ENCODE data around the gene MCF2. TPM values are rescaled to one million over a fixed set of nuclear protein-coding genes. Genes with fewer than 3 reads are reported as not detected.
A peak's percentile ranks its signal among the peaks of the same experiment; 100 is the strongest.

Gene MCF2
- total RNA-seq, 1 donor from 2014 or later, result 0.75 TPM

GRCh38 chrX:139554376-139554775, 153.6 kb downstream of the MCF2 start:
- TF ChIP-seq CTCF (IDR thresholded peaks at IDR 0.05), result no peak

GRCh38 chrX:139544591-139544990, 163.4 kb downstream of the MCF2 start:
- Mint-ChIP-seq H3K27me3 (no peaks in the 10 kb centered on the region), H3K36me3 (ENCODE audit: low read depth) (no peaks in the 10 kb centered on the region), H3K9me3 (no peaks in the 10 kb centered on the region), H3K4me1 (no peaks in the 10 kb centered on the region), H3K27ac (no peak overlapping the region), H3K4me3 (no peak overlapping the region)
- ATAC-seq (ENCODE audit: low read depth), result no peak
- no peak for TF ChIP-seq CTCF (IDR thresholded peaks at IDR 0.05)
- ChIA-PET POLR2A (no interaction called here), CTCF (no interaction called here)
- intact Hi-C loops (cut with micrococcal nuclease), result no loop called here
- no peak for DNase-seq

More at GRCh38 chrX:139554376-139554775, 153.6 kb downstream of the MCF2 start:
- Mint-ChIP-seq H3K9me3 (no peaks in the 10 kb centered on the region), H3K4me3 (peak overlapping the region; percentile 17), H3K27me3 (no peaks in the 10 kb centered on the region), H3K36me3 (ENCODE audit: low read depth) (no peaks in the 10 kb centered on the region), H3K4me1 (peaks cover 23% of the 10 kb centered on the region), H3K27ac (peak overlapping the region; percentile 18)
- ATAC-seq (ENCODE audit: low read depth), result no peak
- ChIA-PET POLR2A (interaction anchor here (0.6 kb wide), 1 partner anchor 379 kb away, joined by 4 read pairs; no protein-coding TSS in a partner anchor), CTCF (no interaction called here)
- DNase-seq, result no peak
- intact Hi-C loops (cut with micrococcal nuclease), result loop anchor here (5.0 to 10.0 kb wide), 2 partner anchors 360 to 378 kb away; partner anchors contain the start of gene ATP11C

- Mint-ChIP-seq H3K27me3 (no peaks in the 10 kb centered on the region), H3K4me3 (no peak overlapping the region), H3K27ac (no peak overlapping the region), H3K9me3 (no peaks in the 10 kb centered on the region), H3K4me1 (no peaks in the 10 kb centered on the region), H3K36me3 (ENCODE audit: low read depth) (no peaks in the 10 kb centered on the region)
- DNase-seq (no peak), ATAC-seq (ENCODE audit: low read depth) (no peak)
- CTCF ChIA-PET, result no interaction called here
- no peak for TF ChIP-seq CTCF (IDR thresholded peaks at IDR 0.05)
- POLR2A ChIA-PET, result no interaction called here
- intact Hi-C loops (cut with micrococcal nuclease), result no loop called here
These were observed 164.0 kb downstream of the MCF2 start for GRCh38 chrX:139543920-139544319.

GRCh38 chrX:139542652-139543051, 165.3 kb downstream of the MCF2 start:
- Mint-ChIP-seq H3K27me3 (no peaks in the 10 kb centered on the region), H3K9me3 (no peaks in the 10 kb centered on the region), H3K4me3 (no peak overlapping the region), H3K36me3 (ENCODE audit: low read depth) (no peaks in the 10 kb centered on the region), H3K27ac (no peak overlapping the region), H3K4me1 (no peaks in the 10 kb centered on the region)
- intact Hi-C loops (cut with micrococcal nuclease), result no loop called here
- ChIA-PET POLR2A (no interaction called here), CTCF (no interaction called here)
- ATAC-seq (ENCODE audit: low read depth) (no peak), DNase-seq (no peak)
- TF ChIP-seq CTCF (IDR thresholded peaks at IDR 0.05), result no peak

GRCh38 chrX:139538907-139539790, 168.8 kb downstream of the MCF2 start:
- Mint-ChIP-seq H3K27ac (no peak overlapping the region), H3K36me3 (ENCODE audit: low read depth) (no peaks in the 10 kb centered on the region), H3K27me3 (no peaks in the 10 kb centered on the region), H3K4me1 (no peaks in the 10 kb centered on the region), H3K4me3 (no peak overlapping the region), H3K9me3 (no peaks in the 10 kb centered on the region)
- ATAC-seq (ENCODE audit: low read depth) (no peak), DNase-seq (no peak)
- POLR2A ChIA-PET, result no interaction called here
- TF ChIP-seq CTCF (IDR thresholded peaks at IDR 0.05), result no peak
- CTCF ChIA-PET, result no interaction called here
- intact Hi-C loops (cut with micrococcal nuclease), result no loop called here

All from activated B cell treated with CpG ODN at 0.5 μM for 24 hours (primary cell).